HG03521 (cell line): ENCODE data around the gene C5orf58.
"Not testable (repeated sequence)": the region's sequence is repeated elsewhere in the genome, so short reads cannot be mapped to it uniquely, and the experiment has no call there.

Experiments
- ATAC-seq: cut with Tn5 transposase; IDR thresholded peaks from one replicate; pipeline ENCODE4 v1.9.1; 2021; ENCODE audit warnings: mild to moderate bottlenecking, moderate library complexity; ENCODE audit not compliant: unreplicated experiment

C5orf58 gene

GRCh38 chr5:170223360-170223759, 9.4 kb upstream of the C5orf58 start:
- ATAC-seq = no peak

GRCh38 chr5:170223906-170224305, 8.9 kb upstream of the C5orf58 start:
- no peak for ATAC-seq

DNA sequence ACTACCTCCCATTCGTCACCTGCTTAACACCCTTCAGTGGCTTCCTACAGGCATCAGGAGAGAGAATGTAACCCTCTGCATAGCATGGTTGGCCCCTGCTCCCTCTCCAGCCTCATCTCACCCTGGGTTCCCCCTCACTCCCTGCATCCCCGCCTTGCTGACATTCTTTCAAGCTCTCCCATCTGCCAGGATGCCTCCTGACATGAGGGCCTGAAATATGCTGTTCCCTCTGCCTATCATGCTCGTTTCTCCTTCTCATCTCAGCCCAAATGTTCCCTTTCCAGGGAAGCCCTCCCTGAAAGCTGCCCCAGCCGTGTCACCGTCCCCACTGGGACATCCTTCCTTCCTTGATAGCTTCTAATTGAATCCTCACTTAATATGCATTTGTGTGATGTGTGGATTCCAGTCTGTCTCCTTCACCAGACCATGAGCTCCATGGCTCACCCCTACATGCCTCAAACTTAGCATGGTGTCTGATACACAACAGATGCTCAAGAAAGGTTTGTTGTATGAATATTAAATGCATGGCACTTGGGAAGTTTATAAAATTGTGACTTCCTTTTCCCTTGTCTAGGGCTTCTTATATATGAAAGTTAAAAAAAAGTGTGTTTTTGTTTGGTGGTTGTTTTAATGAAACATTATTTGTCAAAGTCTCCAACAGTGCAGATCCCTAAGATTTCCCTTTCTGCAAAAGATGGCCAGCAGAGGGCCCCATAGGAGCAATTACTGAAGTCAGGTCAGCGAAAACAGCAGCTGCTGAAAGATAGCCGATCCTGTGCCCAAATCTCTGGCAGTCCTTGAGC, 7.3 kb upstream of the C5orf58 start:
- ATAC-seq = no peak

- no peak for ATAC-seq
These were observed 6.6 kb upstream of the C5orf58 start for GRCh38 chr5:170226129-170226615.

DNA sequence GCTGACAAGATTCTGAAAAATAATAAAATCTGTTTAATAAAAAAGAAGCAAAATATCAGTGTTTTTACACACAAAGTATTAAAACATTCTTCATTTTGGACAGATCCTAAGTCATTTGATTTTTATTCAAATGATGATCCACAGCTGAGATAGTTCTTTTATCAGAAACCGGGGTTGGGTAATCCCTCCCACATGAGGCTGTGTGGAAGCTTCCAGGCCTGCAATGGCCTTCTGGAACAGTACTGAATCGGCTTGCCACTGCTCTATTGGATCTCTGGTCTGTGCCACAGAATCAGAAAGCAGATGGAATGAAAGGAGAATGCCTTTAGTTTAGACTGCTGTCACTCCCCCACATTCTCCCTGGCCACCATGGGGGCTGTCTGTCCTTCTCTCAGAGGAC, 6.1 kb upstream of the C5orf58 start:
- no peak for ATAC-seq

GRCh38 chr5:170228762-170229435, 3.9 kb upstream of the C5orf58 start:
- no peak for ATAC-seq

DNA sequence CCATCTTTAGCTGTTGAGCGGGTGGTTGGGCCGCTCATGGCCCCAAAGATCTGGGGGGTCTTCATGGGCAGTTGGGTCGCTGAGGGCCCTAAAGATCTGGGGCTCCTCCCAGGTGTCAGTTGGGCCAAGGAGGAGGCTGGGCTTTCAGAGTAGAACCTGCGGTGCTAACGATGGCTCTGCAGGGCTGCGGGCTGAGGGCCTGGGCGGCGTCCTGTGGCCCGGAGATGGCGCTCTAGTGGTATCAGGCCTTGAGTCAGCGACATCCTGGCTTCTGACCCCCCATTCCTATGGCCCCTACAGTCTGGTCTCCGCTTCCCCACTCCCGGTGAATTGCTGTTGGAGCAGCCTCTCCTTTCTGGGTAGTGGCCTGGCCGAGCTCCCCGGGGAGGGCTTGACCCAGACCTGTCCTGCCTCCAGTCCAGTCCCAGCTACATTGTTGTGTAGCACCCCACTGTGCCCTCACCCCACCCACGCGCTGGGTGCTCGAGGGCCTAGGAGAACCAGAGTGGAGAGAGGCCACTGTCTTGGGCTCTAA, 640 bp downstream of the C5orf58 start:
- no peak for ATAC-seq

DNA sequence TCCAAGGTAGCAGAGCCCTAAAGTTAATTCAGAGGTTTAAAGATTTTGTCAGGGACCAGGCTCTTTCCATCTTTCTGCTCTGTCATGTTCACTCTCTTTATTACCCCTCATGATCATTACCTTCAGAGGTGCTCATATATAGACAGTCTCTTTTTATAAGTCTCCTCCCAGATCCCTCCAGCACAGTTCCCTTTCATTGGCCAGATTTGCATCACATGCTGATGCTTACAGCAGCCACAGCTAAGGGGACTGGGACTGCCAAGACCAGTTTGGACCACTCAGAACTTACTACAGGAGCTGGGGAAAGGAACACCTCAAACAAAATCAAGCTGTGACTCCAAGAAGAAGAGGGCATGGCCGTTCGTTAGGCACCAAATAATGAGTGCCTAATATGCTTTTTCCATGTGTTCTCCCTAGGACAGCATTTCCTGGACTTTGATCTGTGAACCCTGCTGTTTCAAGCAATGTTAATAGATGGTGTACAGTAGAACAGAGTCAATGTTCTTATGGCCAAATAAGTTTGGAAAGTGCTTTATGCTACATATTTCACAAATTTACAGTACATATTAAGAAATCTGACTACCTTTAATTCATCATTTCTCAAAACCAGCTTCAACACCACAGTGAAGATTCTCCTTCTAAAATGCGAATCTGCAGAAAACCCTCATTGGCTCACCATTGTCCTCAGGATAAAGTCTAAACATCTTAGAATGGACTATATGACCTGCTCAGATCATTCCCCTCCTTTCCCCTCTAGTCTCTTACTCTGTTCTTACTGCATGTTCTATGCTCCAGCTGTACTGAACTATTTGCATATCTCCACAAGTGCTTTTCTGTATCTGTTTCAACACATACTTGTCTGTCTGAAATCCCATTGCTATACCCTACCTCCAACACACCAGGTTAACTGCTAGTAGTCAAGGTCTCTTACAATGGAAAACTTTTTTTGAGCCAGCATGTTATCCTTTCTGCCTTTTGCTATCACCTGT, 3.4 kb downstream of the C5orf58 start:
- ATAC-seq = no peak

DNA sequence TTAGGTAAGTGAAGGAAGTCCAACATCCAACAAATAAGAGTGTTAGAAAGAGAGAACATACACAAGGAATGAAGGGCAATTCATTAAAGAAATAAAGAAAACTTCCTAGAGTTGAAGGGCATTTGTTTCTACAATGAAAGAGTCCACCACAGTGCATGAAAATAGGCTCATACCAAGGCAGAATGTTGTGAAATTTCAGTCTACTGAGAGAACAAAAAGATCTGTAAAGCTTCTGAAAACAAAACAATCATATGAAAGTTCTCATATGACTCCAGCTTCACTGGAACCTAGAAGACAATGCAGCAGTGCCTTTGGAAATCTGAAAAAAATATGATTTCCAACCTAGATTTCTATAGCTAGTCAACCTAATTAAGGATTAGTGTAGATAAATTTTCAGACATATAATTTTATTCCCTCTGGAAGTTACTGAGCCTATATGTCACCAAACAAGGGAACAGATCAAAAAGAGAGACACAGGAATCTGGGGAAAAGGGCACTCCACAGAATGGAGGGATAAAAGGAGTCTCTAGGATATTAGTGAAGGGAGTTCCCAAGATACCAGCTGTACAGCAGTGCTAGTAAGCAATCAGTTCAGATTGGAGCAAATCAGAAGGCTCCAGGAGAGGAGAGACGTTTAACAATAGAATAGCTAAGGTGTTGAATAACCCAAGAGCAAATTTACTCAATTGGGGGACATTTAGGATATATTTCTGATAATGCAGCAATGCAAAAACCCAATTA, 5.8 kb downstream of the C5orf58 start:
- no peak for ATAC-seq

GRCh38 chr5:170245436-170245835, 12.7 kb downstream of the C5orf58 start:
- not testable (repeated sequence) for ATAC-seq

- no peak for ATAC-seq
These were observed 13.5 kb downstream of the C5orf58 start for GRCh38 chr5:170246126-170246870.

- ATAC-seq = no peak
These were observed 14.6 kb downstream of the C5orf58 start for GRCh38 chr5:170247363-170247762.

DNA sequence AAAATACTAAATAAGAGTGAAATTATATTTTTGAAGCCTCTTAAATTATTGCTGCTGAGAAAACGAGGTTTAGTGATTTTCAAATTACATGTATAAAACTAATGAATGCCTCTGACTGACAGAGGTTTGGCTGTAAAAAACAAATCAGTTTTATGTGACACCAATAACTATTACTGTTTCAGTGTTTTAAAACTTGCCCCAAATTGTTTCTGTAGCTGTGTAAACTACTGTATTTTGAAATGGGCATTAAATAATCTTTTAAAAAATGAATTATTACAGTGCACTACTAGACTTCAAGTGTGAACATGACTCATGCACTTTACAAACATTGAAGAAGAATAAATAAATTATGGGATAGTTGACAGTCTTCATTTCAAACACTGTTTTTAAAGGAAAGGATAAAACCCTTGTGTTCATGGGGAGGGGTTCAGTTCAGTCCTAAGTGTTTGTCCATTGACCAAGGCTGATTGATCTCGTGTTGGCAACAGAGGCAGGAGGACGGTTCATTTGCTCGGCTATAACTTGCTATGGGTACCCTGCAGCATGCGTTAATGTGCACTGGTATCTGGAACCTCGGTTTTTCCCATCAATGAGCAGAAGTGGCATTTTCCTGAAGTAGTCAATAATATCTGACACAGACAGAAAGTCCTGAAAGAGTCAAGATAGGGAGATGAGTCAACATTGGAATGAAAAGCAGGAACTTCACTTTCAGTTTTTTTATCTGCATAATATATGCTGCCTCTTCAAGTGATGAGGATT, 15.6 kb downstream of the C5orf58 start:
- no peak for ATAC-seq

GRCh38 chr5:170248931-170249227, 16.1 kb downstream of the C5orf58 start:
- ATAC-seq = not testable (repeated sequence)

- ATAC-seq = no peak
These were observed 16.6 kb downstream of the C5orf58 start for GRCh38 chr5:170249355-170249754.

DNA sequence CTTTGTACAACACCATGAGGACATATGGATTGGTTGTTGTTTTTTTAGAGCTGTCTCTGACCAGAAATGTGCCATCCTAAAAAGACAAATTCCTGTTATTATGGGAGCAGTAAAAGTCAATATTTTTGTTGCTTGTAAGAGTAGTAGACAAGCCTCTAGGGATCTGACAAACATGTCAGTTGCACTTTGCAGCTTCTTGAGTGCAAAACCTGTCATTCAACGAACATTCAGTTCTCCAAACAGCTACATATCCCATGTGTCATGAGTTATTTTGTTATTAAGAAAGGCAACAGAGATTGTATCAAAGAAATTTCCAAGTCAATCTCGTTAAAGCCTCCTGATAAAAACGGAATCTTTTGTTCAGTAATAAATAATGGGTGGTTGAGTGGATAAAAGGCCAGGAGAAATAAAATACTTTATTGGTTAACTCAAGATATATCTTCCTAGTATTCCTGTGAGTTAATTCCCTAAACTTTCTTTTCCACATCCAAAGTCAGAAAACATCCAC, 18.1 kb downstream of the C5orf58 start:
- no peak for ATAC-seq

GRCh38 chr5:170251462-170251861, 18.7 kb downstream of the C5orf58 start:
- ATAC-seq = no peak

DNA sequence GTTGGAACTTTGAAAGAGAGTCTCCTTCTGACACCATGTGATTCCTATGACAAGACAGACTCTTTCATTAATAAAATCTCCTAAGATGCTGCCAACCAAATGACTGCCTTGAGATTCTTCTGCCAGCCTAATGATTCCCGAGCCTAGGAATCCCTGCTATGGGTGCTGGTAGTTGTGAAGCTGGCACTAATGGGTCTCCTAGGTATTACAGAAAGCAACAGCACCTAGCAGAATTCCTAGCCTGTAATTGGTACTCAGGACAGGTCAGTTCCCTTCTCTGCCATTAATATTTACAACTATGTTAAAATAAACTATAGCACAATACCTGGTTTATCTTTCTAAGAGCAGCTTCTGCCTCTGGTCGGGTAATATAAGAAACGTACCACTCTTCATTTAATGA, 19.3 kb downstream of the C5orf58 start:
- ATAC-seq = no peak
